Lower leg skin (tissue), 4 donors: ENCODE measurements around the gene AP1M1. TPM values are rescaled to one million over a fixed set of nuclear protein-coding genes. Genes with fewer than 3 reads are reported as not detected.
"Not testable (repeated sequence)": the region's sequence is repeated elsewhere in the genome, so short reads cannot be mapped to it uniquely, and the experiment has no call there.

ENCODE experiments used
- DNase-seq, 2 donors: peaks; one replicate each; pipeline ENCODE4 v3.0.0-alpha.2; 2019; ENCODE audit warnings: low spot score in 2 of 2
- H3K4me3 ChIP-seq: fragments of 200-600 bp; sonication (generic); 2 replicates; pipeline ENCODE4 v1.5.1; 2017; ENCODE audit warnings: mild to moderate bottlenecking, low read depth; ENCODE audit not compliant: poor library complexity, severe bottlenecking
- POLR2A ChIP-seq, 2 donors: fragments of 450-650 bp; IDR thresholded peaks; one replicate each; pipeline ENCODE4 v1.6.1; 2016 to 2017; ENCODE audit warnings: antibody characterized with exemption in 2 of 2, mild to moderate bottlenecking in 1 of 2, moderate library complexity in 1 of 2
- WGBS, 2 donors: methylation state at CpG; one replicate each; pipeline ENCODE4 v1.1.5; 2018; 5-methylcytosine and 5-hydroxymethylcytosine counted together
- intact Hi-C: fragments of 100-400 bp; cut with DNase I; formaldehyde crosslinking; loops from one replicate; pipeline ENCODE4 v1.15.0; 2023; ENCODE audit warnings: low total_unique reads
- total RNA-seq, 4 donors: library from RNA; depleted of rRNA; stranded (reverse); fragments of >200 nt; gene quantifications; one replicate each; pipeline ENCODE4 v1.1.0, GENCODE V29; 2016
- TF ChIP-seq, protein P1 (sequence below), 3 donors: fragments of 450-650 bp; IDR thresholded peaks; one replicate each; pipeline ENCODE4 v1.5.1; 2016; ENCODE audit warnings: antibody characterized with exemption in 3 of 3, mild to moderate bottlenecking in 3 of 3, moderate library complexity in 2 of 3

Gene AP1M1
- total RNA-seq, 4 donors from 2014 or later: 47.2 to 66.9 (median 48.6) TPM

GRCh38 chr19:16280306-16280705 is 82.6 kb downstream of the AP1M1 start:
- intact Hi-C loops: no loop called here
- DNase-seq: no peak
- WGBS, 2 donors: 85 to 89% methylated on average over 4 of the region's 4 CpGs
- no peak overlapping the region for H3K4me3 ChIP-seq
- TF ChIP-seq, protein P1, sequence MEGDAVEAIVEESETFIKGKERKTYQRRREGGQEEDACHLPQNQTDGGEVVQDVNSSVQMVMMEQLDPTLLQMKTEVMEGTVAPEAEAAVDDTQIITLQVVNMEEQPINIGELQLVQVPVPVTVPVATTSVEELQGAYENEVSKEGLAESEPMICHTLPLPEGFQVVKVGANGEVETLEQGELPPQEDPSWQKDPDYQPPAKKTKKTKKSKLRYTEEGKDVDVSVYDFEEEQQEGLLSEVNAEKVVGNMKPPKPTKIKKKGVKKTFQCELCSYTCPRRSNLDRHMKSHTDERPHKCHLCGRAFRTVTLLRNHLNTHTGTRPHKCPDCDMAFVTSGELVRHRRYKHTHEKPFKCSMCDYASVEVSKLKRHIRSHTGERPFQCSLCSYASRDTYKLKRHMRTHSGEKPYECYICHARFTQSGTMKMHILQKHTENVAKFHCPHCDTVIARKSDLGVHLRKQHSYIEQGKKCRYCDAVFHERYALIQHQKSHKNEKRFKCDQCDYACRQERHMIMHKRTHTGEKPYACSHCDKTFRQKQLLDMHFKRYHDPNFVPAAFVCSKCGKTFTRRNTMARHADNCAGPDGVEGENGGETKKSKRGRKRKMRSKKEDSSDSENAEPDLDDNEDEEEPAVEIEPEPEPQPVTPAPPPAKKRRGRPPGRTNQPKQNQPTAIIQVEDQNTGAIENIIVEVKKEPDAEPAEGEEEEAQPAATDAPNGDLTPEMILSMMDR (IDR thresholded peaks at IDR 0.05): no peak
- no peak for TF ChIP-seq POLR2A (IDR thresholded peaks at IDR 0.05)

- TF ChIP-seq, protein P1 (IDR thresholded peaks at IDR 0.05): no peak
- TF ChIP-seq POLR2A (IDR thresholded peaks at IDR 0.05): no peak
- intact Hi-C loops: no loop called here
- no peak for DNase-seq
- 93 to 96% methylated on average over 5 of the region's 5 CpGs for WGBS, 2 donors
- no peak overlapping the region for H3K4me3 ChIP-seq
Observed at GRCh38 chr19:16281743-16282142, 84.0 kb downstream of the AP1M1 start.

DNA sequence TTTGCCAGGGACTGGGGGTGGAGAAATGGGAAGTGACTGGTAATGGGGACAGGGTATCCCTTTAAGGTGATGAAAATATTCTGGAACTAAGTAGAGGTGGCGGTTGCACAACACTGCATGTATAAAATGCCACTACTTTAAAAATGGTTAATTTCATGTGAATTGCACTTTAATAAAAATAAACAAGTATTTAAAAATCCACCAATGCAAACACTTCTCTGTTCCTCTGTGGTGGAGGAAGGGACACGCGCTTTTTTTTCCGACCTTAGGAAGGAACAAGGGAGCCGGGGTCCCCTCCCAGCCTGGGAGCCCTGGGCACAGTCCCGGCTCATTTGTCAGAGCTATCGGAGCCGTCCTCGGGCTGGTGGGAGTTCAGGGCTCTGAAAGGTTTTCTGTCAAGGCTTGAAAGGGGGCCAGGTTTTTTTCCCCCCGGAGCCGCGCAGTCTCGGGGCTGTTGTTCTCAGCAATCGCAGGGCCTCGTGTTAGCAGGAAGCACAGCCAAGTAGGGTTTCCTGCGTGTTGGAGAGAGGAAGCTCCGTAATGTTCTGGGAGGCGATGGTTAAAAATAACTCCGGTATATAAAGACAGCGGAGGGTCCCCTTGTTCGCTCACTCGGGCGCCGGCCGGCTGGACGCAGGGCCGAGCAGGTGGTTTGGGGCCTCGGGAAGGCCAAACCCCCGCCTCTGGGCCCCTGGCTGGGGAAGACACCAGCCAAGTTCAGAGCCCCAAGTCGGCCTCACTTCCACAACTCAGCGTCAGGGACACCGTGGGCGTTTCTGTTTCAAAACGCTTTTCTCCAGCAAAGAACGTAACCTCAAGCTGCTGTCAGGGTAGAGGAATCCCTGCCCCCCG is 85.7 kb downstream of the AP1M1 start:
- intact Hi-C loops: no loop called here
- no peak overlapping the region for H3K4me3 ChIP-seq
- peak in 1 of 2 donors; percentile 1 for TF ChIP-seq POLR2A (IDR thresholded peaks at IDR 0.05)
- TF ChIP-seq, protein P1 (IDR thresholded peaks at IDR 0.05): no peak
- WGBS, 2 donors: 3 to 6% methylated on average over 35 to 36 of the region's 36 CpGs
- DNase-seq: peak; percentile 73 to 95

DNA sequence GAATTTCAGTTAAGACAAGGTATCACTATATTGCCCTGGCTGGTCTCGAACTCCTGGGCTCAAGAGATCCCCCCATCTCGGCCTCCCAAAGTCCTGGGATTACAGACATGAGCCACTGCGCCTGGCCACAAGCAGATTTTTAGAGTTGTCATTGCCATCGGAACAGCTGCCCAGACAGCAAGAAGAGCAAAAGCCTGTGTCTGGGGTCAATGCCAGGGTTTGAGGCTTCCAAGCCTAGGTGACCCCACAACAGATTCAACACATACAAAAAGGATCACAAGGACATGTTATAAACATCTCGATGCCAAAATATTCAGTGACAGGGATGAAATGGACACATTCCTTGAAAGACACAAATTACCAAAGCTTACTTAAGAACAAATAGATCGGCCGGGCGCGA is 86.8 kb downstream of the AP1M1 start:
- intact Hi-C loops: no loop called here

DNA sequence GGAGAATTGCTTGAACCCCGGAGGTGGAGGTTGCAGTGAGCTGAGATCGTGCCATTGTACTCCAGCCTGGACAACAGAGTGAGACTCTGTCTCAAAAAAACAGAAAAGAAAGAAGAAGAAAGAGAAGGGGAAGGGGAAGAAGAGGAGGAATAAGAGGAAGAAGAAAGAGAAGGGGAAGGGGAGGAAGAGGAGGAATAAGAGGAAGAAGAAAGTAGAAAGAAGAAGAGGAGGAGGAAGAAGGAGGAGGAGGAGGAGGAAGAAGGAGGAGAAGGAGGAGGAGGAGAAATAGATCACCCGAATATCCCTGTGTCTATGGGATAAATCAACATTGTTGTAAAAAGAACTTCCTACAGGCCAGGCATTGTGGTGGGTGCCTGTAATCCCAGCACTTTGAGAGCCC is 87.4 kb downstream of the AP1M1 start:
- DNase-seq, intact Hi-C loops, H3K4me3 ChIP-seq: not testable (repeated sequence)
- WGBS, 2 donors: 83 to 88% methylated on average over 3 of the region's 3 CpGs

More for the DNA sequence above, 86.8 kb downstream of the AP1M1 start:
- no peak overlapping the region for H3K4me3 ChIP-seq
- WGBS, 2 donors: 92 to 95% methylated on average over 9 of the region's 9 CpGs
- no peak for DNase-seq
- TF ChIP-seq POLR2A (IDR thresholded peaks at IDR 0.05): no peak
- TF ChIP-seq, protein P1 (IDR thresholded peaks at IDR 0.05): no peak

- no peak overlapping the region for H3K4me3 ChIP-seq
- intact Hi-C loops: no loop called here
- DNase-seq: no peak
- TF ChIP-seq POLR2A (IDR thresholded peaks at IDR 0.05): no peak
- TF ChIP-seq, protein P1 (IDR thresholded peaks at IDR 0.05): no peak
- WGBS, 2 donors: 23 to 26% methylated on average over 20 to 22 of the region's 22 CpGs
Observed at GRCh38 chr19:16285769-16286498, 88.2 kb downstream of the AP1M1 start.
